ENCODE results near the gene AIDA.
A peak's percentile ranks its signal among the peaks of the same experiment; 100 is the strongest.

AIDA gene

GRCh38 chr1:222631611-222632208, 80.6 kb downstream of the AIDA start:
- H3K27me3 ChIP-seq (replicated peaks; ENCODE audit: control insufficient read depth, insufficient read depth, low read length, poor library complexity, severe bottlenecking), result no peaks in the 10 kb centered on the region
- no peaks in the 10 kb centered on the region for H3K9me3 ChIP-seq (ENCODE audit: control insufficient read depth, low read length)
- no peak overlapping the region for H3K27ac ChIP-seq (ENCODE audit: insufficient read depth, low read length, poor library complexity, severe bottlenecking)
- H3K4me1 ChIP-seq (ENCODE audit: control insufficient read depth, insufficient read depth, low read length, poor library complexity, severe bottlenecking), result no peaks in the 10 kb centered on the region
- DNase-seq, result no peak
- H3K36me3 ChIP-seq (ENCODE audit: control insufficient read depth, insufficient read depth, low read length), result peaks cover 42% of the 10 kb centered on the region
- no peak overlapping the region for H3K4me3 ChIP-seq (ENCODE audit: insufficient read depth, low read depth, low read length, poor library complexity, severe bottlenecking)

- no peaks in the 10 kb centered on the region for H3K4me1 ChIP-seq (ENCODE audit: control insufficient read depth, insufficient read depth, low read length, poor library complexity, severe bottlenecking)
- H3K27me3 ChIP-seq (replicated peaks; ENCODE audit: control insufficient read depth, insufficient read depth, low read length, poor library complexity, severe bottlenecking), result no peaks in the 10 kb centered on the region
- no peak overlapping the region for H3K4me3 ChIP-seq (ENCODE audit: insufficient read depth, low read depth, low read length, poor library complexity, severe bottlenecking)
- no peak overlapping the region for H3K27ac ChIP-seq (ENCODE audit: insufficient read depth, low read length, poor library complexity, severe bottlenecking)
- H3K36me3 ChIP-seq (ENCODE audit: control insufficient read depth, insufficient read depth, low read length), result peaks cover 40% of the 10 kb centered on the region
- H3K9me3 ChIP-seq (ENCODE audit: control insufficient read depth, low read length), result no peaks in the 10 kb centered on the region
- no peak for DNase-seq
Observed at GRCh38 chr1:222629921-222630535, 82.3 kb downstream of the AIDA start.

GRCh38 chr1:222627232-222627631, 85.1 kb downstream of the AIDA start:
- DNase-seq, result no peak
- H3K27ac ChIP-seq (ENCODE audit: insufficient read depth, low read length, poor library complexity, severe bottlenecking), result no peak overlapping the region
- H3K27me3 ChIP-seq (replicated peaks; ENCODE audit: control insufficient read depth, insufficient read depth, low read length, poor library complexity, severe bottlenecking), result no peaks in the 10 kb centered on the region
- no peaks in the 10 kb centered on the region for H3K9me3 ChIP-seq (ENCODE audit: control insufficient read depth, low read length)
- H3K36me3 ChIP-seq (ENCODE audit: control insufficient read depth, insufficient read depth, low read length), result peaks cover 38% of the 10 kb centered on the region
- H3K4me1 ChIP-seq (ENCODE audit: control insufficient read depth, insufficient read depth, low read length, poor library complexity, severe bottlenecking), result no peaks in the 10 kb centered on the region
- no peak overlapping the region for H3K4me3 ChIP-seq (ENCODE audit: insufficient read depth, low read depth, low read length, poor library complexity, severe bottlenecking)

GRCh38 chr1:222624214-222624613, 88.1 kb downstream of the AIDA start:
- H3K4me1 ChIP-seq (ENCODE audit: control insufficient read depth, insufficient read depth, low read length, poor library complexity, severe bottlenecking), result peaks cover under 1% of the 10 kb centered on the region
- no peaks in the 10 kb centered on the region for H3K27me3 ChIP-seq (replicated peaks; ENCODE audit: control insufficient read depth, insufficient read depth, low read length, poor library complexity, severe bottlenecking)
- DNase-seq, result no peak
- no peak overlapping the region for H3K27ac ChIP-seq (ENCODE audit: insufficient read depth, low read length, poor library complexity, severe bottlenecking)
- H3K36me3 ChIP-seq (ENCODE audit: control insufficient read depth, insufficient read depth, low read length), result peaks cover 33% of the 10 kb centered on the region
- H3K9me3 ChIP-seq (ENCODE audit: control insufficient read depth, low read length), result no peaks in the 10 kb centered on the region
- H3K4me3 ChIP-seq (ENCODE audit: insufficient read depth, low read depth, low read length, poor library complexity, severe bottlenecking), result no peak overlapping the region

- no peaks in the 10 kb centered on the region for H3K9me3 ChIP-seq (ENCODE audit: control insufficient read depth, low read length)
- DNase-seq, result no peak
- H3K4me1 ChIP-seq (ENCODE audit: control insufficient read depth, insufficient read depth, low read length, poor library complexity, severe bottlenecking), result peaks cover 5% of the 10 kb centered on the region
- H3K27ac ChIP-seq (ENCODE audit: insufficient read depth, low read length, poor library complexity, severe bottlenecking), result no peak overlapping the region
- H3K27me3 ChIP-seq (replicated peaks; ENCODE audit: control insufficient read depth, insufficient read depth, low read length, poor library complexity, severe bottlenecking), result no peaks in the 10 kb centered on the region
- H3K36me3 ChIP-seq (ENCODE audit: control insufficient read depth, insufficient read depth, low read length), result peaks cover 26% of the 10 kb centered on the region
- no peak overlapping the region for H3K4me3 ChIP-seq (ENCODE audit: insufficient read depth, low read depth, low read length, poor library complexity, severe bottlenecking)
Observed at GRCh38 chr1:222623458-222623857, 88.8 kb downstream of the AIDA start.

- DNase-seq, result no peak
- Histone ChIP-seq H3K27me3 (replicated peaks; ENCODE audit: control insufficient read depth, insufficient read depth, low read length, poor library complexity, severe bottlenecking) (no peaks in the 10 kb centered on the region), H3K4me1 (ENCODE audit: control insufficient read depth, insufficient read depth, low read length, poor library complexity, severe bottlenecking) (peaks cover 5% of the 10 kb centered on the region), H3K4me3 (ENCODE audit: insufficient read depth, low read depth, low read length, poor library complexity, severe bottlenecking) (no peak overlapping the region), H3K36me3 (ENCODE audit: control insufficient read depth, insufficient read depth, low read length) (peaks cover 19% of the 10 kb centered on the region), H3K9me3 (ENCODE audit: control insufficient read depth, low read length) (no peaks in the 10 kb centered on the region), H3K27ac (ENCODE audit: insufficient read depth, low read length, poor library complexity, severe bottlenecking) (no peak overlapping the region)
Observed at GRCh38 chr1:222622765-222623164, 89.5 kb downstream of the AIDA start.

- DNase-seq, result no peak
- H3K4me1 ChIP-seq (ENCODE audit: control insufficient read depth, insufficient read depth, low read length, poor library complexity, severe bottlenecking), result peaks cover 5% of the 10 kb centered on the region
- H3K9me3 ChIP-seq (ENCODE audit: control insufficient read depth, low read length), result no peaks in the 10 kb centered on the region
Observed at GRCh38 chr1:222620566-222620965, 91.7 kb downstream of the AIDA start.

GRCh38 chr1:222618880-222619596, 93.3 kb downstream of the AIDA start:
- no peak for DNase-seq
- Histone ChIP-seq H3K9me3 (ENCODE audit: control insufficient read depth, low read length) (no peaks in the 10 kb centered on the region), H3K27me3 (replicated peaks; ENCODE audit: control insufficient read depth, insufficient read depth, low read length, poor library complexity, severe bottlenecking) (no peaks in the 10 kb centered on the region), H3K4me1 (ENCODE audit: control insufficient read depth, insufficient read depth, low read length, poor library complexity, severe bottlenecking) (peaks cover 5% of the 10 kb centered on the region), H3K36me3 (ENCODE audit: control insufficient read depth, insufficient read depth, low read length) (peaks cover 3% of the 10 kb centered on the region), H3K27ac (ENCODE audit: insufficient read depth, low read length, poor library complexity, severe bottlenecking) (peak overlapping the region; percentile 70), H3K4me3 (ENCODE audit: insufficient read depth, low read depth, low read length, poor library complexity, severe bottlenecking) (peak overlapping the region; percentile 72)

More at GRCh38 chr1:222620566-222620965, 91.7 kb downstream of the AIDA start:
- Histone ChIP-seq H3K27me3 (replicated peaks; ENCODE audit: control insufficient read depth, insufficient read depth, low read length, poor library complexity, severe bottlenecking) (no peaks in the 10 kb centered on the region), H3K4me3 (ENCODE audit: insufficient read depth, low read depth, low read length, poor library complexity, severe bottlenecking) (no peak overlapping the region), H3K27ac (ENCODE audit: insufficient read depth, low read length, poor library complexity, severe bottlenecking) (no peak overlapping the region), H3K36me3 (ENCODE audit: control insufficient read depth, insufficient read depth, low read length) (peaks cover 8% of the 10 kb centered on the region)

Data from effector memory CD4-positive, alpha-beta T cell (primary cell).